NCI-H2029 treated with DMSO at 0.1 percent for 48 hours (cell line): ENCODE data around the gene VAT1.
"Not testable (repeated sequence)": the region's sequence is repeated elsewhere in the genome, so short reads cannot be mapped to it uniquely, and the experiment has no call there.

Experiments used
- DNase-seq: peaks from one replicate; lab custom pipeline; 2025; lab: John Stamatoyannopoulos, UW

Gene VAT1

GRCh38 chr17:43021741-43022512 is at the start of gene VAT1:
Gene VAT1, minus strand, starts transcription at chr17:43022385. Its CDS starts 63 bp downstream, at chr17:43022322.
- DNase-seq: peak; percentile 8

- no peak for DNase-seq
These were observed 48.7 kb upstream of the VAT1 start for GRCh38 chr17:43070872-43071271.

- no peak for DNase-seq
These were observed 48.1 kb upstream of the VAT1 start for GRCh38 chr17:43070257-43070656.

GRCh38 chr17:43069368-43069898 is 47.2 kb upstream of the VAT1 start:
- no peak for DNase-seq

- no peak for DNase-seq
These were observed 46.6 kb upstream of the VAT1 start for GRCh38 chr17:43068570-43069367.

GRCh38 chr17:43062984-43063638 is 40.9 kb upstream of the VAT1 start:
- DNase-seq: no peak

- no peak for DNase-seq
These were observed 33.9 kb upstream of the VAT1 start for GRCh38 chr17:43056051-43056450.

- not testable (repeated sequence) for DNase-seq
These were observed 30.8 kb upstream of the VAT1 start for GRCh38 chr17:43053008-43053407.

GRCh38 chr17:43051969-43052368 is 29.8 kb upstream of the VAT1 start:
- no peak for DNase-seq

- no peak for DNase-seq
These were observed 21.8 kb upstream of the VAT1 start for GRCh38 chr17:43044024-43044423.

- no peak for DNase-seq
These were observed 21.1 kb upstream of the VAT1 start for GRCh38 chr17:43043307-43043706.

- no peak for DNase-seq
These were observed 19.9 kb upstream of the VAT1 start for GRCh38 chr17:43042025-43042628.

GRCh38 chr17:43040655-43041054 is 18.5 kb upstream of the VAT1 start:
- DNase-seq: no peak

GRCh38 chr17:43039646-43040045 is 17.5 kb upstream of the VAT1 start:
- no peak for DNase-seq

- DNase-seq: no peak
These were observed 12.7 kb upstream of the VAT1 start for GRCh38 chr17:43034894-43035293.

- no peak for DNase-seq
These were observed 12.0 kb upstream of the VAT1 start for GRCh38 chr17:43033948-43034881.

GRCh38 chr17:43031666-43032065 is 9.5 kb upstream of the VAT1 start:
- DNase-seq: no peak

GRCh38 chr17:43030137-43030767 is 8.1 kb upstream of the VAT1 start:
- DNase-seq: no peak

GRCh38 chr17:43028221-43028861 is 6.2 kb upstream of the VAT1 start:
- DNase-seq: no peak
